ENCODE results near the gene ERGIC1.

Gene ERGIC1

DNA sequence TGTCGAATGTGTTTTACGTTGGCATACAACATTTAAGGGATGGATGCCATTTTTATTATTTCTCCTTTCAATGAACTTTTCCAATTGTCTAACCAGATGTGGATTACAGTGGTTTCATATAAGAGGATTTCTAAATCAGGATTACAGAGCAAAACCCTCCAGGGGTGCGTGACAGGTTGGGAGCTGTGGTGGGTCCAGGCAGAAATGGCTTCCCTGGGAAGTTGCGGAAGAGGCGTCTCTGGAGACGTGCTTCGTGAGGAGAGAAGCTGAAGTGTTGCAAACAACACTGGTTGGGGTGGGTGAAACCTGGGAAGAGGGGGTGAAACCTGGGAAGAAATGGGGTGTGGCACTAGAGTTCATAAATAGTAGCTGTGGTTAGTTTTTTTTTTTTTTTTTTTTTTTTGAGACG lies 120.7 kb downstream of the ERGIC1 start:
- Mint-ChIP-seq H3K9me3 (no peaks in the 10 kb centered on the region), H3K27ac (no peak overlapping the region), H3K27me3 (ENCODE audit: low read depth, poor library complexity) (peaks cover 28% of the 10 kb centered on the region), H3K4me1 (peaks cover under 1% of the 10 kb centered on the region), H3K4me3 (no peak overlapping the region), H3K36me3 (ENCODE audit: low read depth) (peaks cover 9% of the 10 kb centered on the region)
- DNase-seq: no peak
- TF ChIP-seq, protein P1, sequence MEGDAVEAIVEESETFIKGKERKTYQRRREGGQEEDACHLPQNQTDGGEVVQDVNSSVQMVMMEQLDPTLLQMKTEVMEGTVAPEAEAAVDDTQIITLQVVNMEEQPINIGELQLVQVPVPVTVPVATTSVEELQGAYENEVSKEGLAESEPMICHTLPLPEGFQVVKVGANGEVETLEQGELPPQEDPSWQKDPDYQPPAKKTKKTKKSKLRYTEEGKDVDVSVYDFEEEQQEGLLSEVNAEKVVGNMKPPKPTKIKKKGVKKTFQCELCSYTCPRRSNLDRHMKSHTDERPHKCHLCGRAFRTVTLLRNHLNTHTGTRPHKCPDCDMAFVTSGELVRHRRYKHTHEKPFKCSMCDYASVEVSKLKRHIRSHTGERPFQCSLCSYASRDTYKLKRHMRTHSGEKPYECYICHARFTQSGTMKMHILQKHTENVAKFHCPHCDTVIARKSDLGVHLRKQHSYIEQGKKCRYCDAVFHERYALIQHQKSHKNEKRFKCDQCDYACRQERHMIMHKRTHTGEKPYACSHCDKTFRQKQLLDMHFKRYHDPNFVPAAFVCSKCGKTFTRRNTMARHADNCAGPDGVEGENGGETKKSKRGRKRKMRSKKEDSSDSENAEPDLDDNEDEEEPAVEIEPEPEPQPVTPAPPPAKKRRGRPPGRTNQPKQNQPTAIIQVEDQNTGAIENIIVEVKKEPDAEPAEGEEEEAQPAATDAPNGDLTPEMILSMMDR (IDR thresholded peaks at IDR 0.05): no peak

DNA sequence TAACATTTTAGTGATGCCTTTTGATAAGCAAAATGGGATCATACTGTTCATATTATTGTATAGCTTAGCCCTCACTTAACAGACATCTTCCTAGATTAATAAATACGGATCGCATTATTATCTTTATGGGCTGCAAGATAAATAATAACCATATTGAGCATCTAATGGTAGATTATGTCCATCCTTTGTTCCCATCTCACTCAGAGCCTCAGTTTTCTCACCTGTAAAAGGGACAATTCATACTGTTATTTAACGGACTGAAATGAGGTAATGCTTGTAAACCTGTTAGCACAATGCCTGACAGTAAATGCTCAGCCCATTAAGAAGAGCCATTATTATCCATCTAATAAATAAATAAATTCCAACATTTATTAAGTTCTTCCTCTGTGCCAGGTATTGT lies 122.2 kb downstream of the ERGIC1 start:
- Mint-ChIP-seq H3K4me3 (no peak overlapping the region), H3K4me1 (peaks cover 16% of the 10 kb centered on the region), H3K27ac (no peak overlapping the region), H3K9me3 (no peaks in the 10 kb centered on the region), H3K36me3 (ENCODE audit: low read depth) (peaks cover 4% of the 10 kb centered on the region), H3K27me3 (ENCODE audit: low read depth, poor library complexity) (peaks cover 28% of the 10 kb centered on the region)
- TF ChIP-seq, protein P1 (IDR thresholded peaks at IDR 0.05): no peak
- no peak for DNase-seq

DNA sequence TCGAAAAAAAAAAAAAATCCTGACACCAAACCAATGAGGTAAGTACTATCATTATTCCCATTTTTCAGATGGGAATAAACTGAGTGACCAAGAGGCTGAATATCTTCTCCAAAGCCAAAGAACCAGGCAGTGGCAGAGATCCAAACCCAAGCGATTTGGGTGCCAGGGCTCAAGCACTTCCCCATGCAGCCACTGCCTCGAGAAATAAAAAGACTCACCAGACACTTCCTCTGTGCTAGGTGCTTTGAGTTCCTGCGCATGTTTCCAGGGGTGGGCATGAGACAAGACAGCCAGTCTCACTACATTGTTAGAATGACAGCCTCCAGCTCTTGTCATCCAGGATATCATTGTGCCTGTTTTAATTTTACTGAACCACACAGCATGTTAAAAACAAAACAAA lies 122.9 kb downstream of the ERGIC1 start:
- Mint-ChIP-seq H3K27ac (no peak overlapping the region), H3K27me3 (ENCODE audit: low read depth, poor library complexity) (peaks cover 24% of the 10 kb centered on the region), H3K9me3 (no peaks in the 10 kb centered on the region), H3K4me1 (peaks cover 20% of the 10 kb centered on the region), H3K36me3 (ENCODE audit: low read depth) (peaks cover 6% of the 10 kb centered on the region), H3K4me3 (no peak overlapping the region)
- DNase-seq: no peak
- TF ChIP-seq, protein P1 (IDR thresholded peaks at IDR 0.05): no peak

DNA sequence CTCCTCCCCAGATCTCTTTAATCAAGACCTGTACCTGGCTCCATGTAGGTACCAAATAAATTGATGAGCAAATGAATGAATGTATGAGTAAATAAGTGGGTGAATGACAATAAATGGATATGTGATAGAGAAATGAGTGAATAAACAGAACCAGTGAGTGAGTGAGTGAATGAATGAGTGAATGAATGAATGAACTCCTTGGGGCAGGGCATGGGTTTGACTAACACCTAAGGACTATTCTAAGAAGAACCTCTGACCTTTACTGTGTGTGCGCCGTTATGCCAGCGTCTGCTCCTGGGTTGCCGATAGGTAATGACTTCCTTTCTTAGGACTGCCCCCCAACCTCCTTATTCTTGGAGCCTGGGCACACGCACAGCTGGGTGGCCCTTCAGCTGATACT lies 123.4 kb downstream of the ERGIC1 start:
- Mint-ChIP-seq H3K36me3 (ENCODE audit: low read depth) (peaks cover 8% of the 10 kb centered on the region), H3K27ac (no peak overlapping the region), H3K4me3 (peak overlapping the region; percentile 55), H3K27me3 (ENCODE audit: low read depth, poor library complexity) (peaks cover 24% of the 10 kb centered on the region), H3K9me3 (no peaks in the 10 kb centered on the region), H3K4me1 (peaks cover 20% of the 10 kb centered on the region)
- TF ChIP-seq, protein P1 (IDR thresholded peaks at IDR 0.05): no peak
- no peak for DNase-seq

DNA sequence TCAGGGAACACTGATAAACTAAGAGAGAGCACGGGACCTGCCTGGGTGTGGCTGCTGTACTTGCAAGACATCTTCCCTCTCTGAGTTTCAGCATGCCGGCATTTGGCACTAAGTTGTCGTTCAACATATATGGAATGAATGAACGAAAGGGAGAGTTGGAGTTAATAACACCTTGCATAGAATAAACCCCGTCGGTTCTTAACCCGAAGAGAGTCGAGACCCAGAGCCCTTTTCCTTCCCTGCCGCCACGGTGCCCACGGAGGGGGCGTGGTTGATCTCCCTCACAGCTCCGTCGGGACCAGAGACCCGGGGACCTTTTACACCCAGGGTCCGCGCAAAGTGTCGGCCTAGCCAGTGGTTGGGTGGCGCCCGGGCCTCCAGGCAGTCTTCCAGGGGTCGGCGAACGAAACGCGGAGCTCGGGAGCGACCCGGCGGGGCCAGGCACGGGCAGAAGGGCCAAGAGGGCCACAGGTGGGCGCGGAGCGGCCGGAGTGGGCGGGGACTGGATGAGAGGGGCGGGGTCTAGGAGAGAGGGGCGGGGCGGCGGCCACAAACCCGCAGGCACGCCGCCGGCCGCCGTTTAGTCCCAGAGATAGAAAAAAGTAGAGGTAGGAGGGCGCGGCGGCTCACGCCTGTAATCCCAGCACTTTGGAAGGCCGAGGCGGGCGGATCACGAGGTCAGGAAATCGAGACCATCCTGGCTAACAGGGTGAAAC lies 124.4 kb downstream of the ERGIC1 start:
- peak overlapping the region; percentile 87 for H3K27ac Mint-ChIP-seq
- H3K9me3 Mint-ChIP-seq: no peaks in the 10 kb centered on the region
- peak; percentile 76 for DNase-seq
- peaks cover 12% of the 10 kb centered on the region for H3K36me3 Mint-ChIP-seq (ENCODE audit: low read depth)
- peak overlapping the region; percentile 97 for H3K4me3 Mint-ChIP-seq
- TF ChIP-seq, protein P1 (IDR thresholded peaks at IDR 0.05): no peak
- peaks cover 20% of the 10 kb centered on the region for H3K4me1 Mint-ChIP-seq
- H3K27me3 Mint-ChIP-seq (ENCODE audit: low read depth, poor library complexity): peaks cover 24% of the 10 kb centered on the region

Measured in nephron progenitor cell (in vitro differentiated cells).